Cardiac fibroblast (primary cell): Measurements from ENCODE around the gene SPNS3.

Experiments used
- DNase-seq, 2 donors: peaks; one replicate each; pipeline versions ENCODE4 v3.0.0 to v3.0.0-alpha.2; 2010; ENCODE audit warnings: low read depth in 2 of 2
- H3K4me3 ChIP-seq, 2 donors: replicated peaks in 1 of 2; 1 replicate in 1 of 2; 2 replicates in 1 of 2; pipeline ENCODE4 v1.5.1; 2011; ENCODE audit warnings: low read depth in 2 of 2, low read length in 2 of 2, mild to moderate bottlenecking in 2 of 2, moderate library complexity in 1 of 2
- CTCF ChIP-seq: IDR thresholded peaks from one replicate; pipeline ENCODE4 v1.5.1; 2011; ENCODE audit warnings: low read depth, mild to moderate bottlenecking, low read length, inconsistent platforms

The SPNS3 gene

GRCh38 chr17:4463818-4464476 is 30.2 kb downstream of the SPNS3 start:
- TF ChIP-seq CTCF: no peak
- no peak overlapping the region for H3K4me3 ChIP-seq
- no peak for DNase-seq

DNA sequence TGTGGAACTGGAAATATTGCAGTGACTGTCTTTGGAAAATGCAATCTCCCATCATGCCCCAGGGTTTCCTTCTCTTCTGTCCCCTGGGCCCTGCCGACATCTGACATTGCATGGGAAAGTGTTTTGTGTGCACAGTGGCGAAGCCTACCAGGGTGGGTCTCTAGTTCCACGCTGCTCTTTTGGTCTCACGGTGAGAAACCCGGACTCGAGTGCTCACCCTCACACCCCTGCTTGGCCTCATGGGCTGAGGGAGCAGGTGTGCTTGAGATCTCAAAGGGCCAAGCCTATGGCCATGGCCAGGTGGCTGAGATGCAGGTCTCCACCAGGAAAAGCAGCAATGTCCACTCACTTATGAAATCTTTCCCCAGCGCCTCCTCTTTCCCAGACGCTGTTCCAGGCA is 32.0 kb downstream of the SPNS3 start:
- H3K4me3 ChIP-seq: no peak overlapping the region
- no peak for TF ChIP-seq CTCF

GRCh38 chr17:4467287-4467686 is 33.5 kb downstream of the SPNS3 start:
- no peak for TF ChIP-seq CTCF
- DNase-seq: no peak
- no peak overlapping the region for H3K4me3 ChIP-seq

More for the DNA sequence above, 32.0 kb downstream of the SPNS3 start:
- DNase-seq: no peak

DNA sequence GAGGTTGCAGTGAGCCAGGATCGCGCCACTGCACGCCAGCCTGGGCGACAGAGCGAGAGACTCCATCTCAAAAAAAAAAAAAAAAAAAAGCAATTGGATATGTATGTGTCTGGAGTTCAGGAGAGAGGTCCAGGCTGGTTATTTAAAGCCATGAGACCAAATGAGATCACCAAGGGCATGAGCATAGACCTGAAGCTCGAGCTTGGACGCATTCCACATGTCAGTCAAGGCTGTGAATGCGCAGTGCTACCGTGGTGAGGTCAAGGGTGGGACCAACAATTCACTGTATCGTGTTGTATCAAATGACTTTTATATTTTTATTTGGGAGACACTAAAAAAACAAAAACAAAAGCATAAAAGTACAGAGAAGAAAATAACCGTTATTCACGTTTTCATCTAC is 35.8 kb downstream of the SPNS3 start:
- no peak for TF ChIP-seq CTCF
- DNase-seq: no peak
- no peak overlapping the region for H3K4me3 ChIP-seq

GRCh38 chr17:4472286-4472685 is 38.5 kb downstream of the SPNS3 start:
- H3K4me3 ChIP-seq: no peak overlapping the region
- no peak for TF ChIP-seq CTCF
- DNase-seq: no peak

- no peak overlapping the region for H3K4me3 ChIP-seq
Measured at GRCh38 chr17:4474093-4474492, 40.4 kb downstream of the SPNS3 start.

More at GRCh38 chr17:4474093-4474492, 40.4 kb downstream of the SPNS3 start:
- DNase-seq: no peak
- no peak for TF ChIP-seq CTCF
